Adipocyte (in vitro differentiated cells): ENCODE measurements around the gene MEIOB.
A peak's percentile ranks its signal among the peaks of the same experiment; 100 is the strongest.

Source experiments
- DNase-seq: peaks from one replicate; pipeline ENCODE4 v3.0.0-alpha.2; 2015; ENCODE audit warnings: low read depth
- H3K27me3 ChIP-seq: replicated peaks from 2 replicates; pipeline ENCODE4 v1.7.0; 2013; ENCODE audit warnings: mild to moderate bottlenecking, low read length, moderate library complexity; ENCODE audit not compliant: control insufficient read depth, insufficient read depth
- H3K36me3 ChIP-seq: 2 replicates; pipeline ENCODE4 v1.7.0; 2013; ENCODE audit warnings: low read length, mild to moderate bottlenecking, moderate library complexity; ENCODE audit not compliant: control insufficient read depth, insufficient read depth, severe bottlenecking
- H3K4me1 ChIP-seq: 2 replicates; pipeline ENCODE4 v1.7.0; 2013; ENCODE audit warnings: mild to moderate bottlenecking, low read length, moderate library complexity; ENCODE audit not compliant: control insufficient read depth, insufficient read depth
- H3K4me3 ChIP-seq: 2 replicates; pipeline ENCODE4 v1.7.0; 2013; ENCODE audit warnings: mild to moderate bottlenecking, low read length, moderate library complexity
- H3K9ac ChIP-seq: 2 replicates; pipeline ENCODE4 v1.7.0; 2013; ENCODE audit warnings: mild to moderate bottlenecking, low read length, moderate library complexity
- H3K9me3 ChIP-seq: 2 replicates; pipeline ENCODE4 v1.7.0; 2013; ENCODE audit warnings: mild to moderate bottlenecking, low read length, moderate library complexity; ENCODE audit not compliant: control insufficient read depth

Gene MEIOB

GRCh38 chr16:1874854-1875253 is 2.9 kb upstream of the MEIOB start:
- Histone ChIP-seq H3K4me1 (peaks cover 8% of the 10 kb centered on the region), H3K9me3 (no peaks in the 10 kb centered on the region), H3K36me3 (no peaks in the 10 kb centered on the region), H3K9ac (no peak overlapping the region), H3K27me3 (peaks cover 35% of the 10 kb centered on the region), H3K4me3 (no peak overlapping the region)
- DNase-seq, result no peak

GRCh38 chr16:1870365-1871082 is 1.4 kb downstream of the MEIOB start:
- H3K27me3 ChIP-seq, result peaks cover 14% of the 10 kb centered on the region
- no peaks in the 10 kb centered on the region for H3K9me3 ChIP-seq
- peaks cover 8% of the 10 kb centered on the region for H3K4me1 ChIP-seq
- no peak overlapping the region for H3K4me3 ChIP-seq
- no peaks in the 10 kb centered on the region for H3K36me3 ChIP-seq
- no peak overlapping the region for H3K9ac ChIP-seq
- peak; percentile 58 for DNase-seq

GRCh38 chr16:1865902-1866690 is 5.9 kb downstream of the MEIOB start:
- DNase-seq, result no peak
- H3K4me1 ChIP-seq, result peaks cover 8% of the 10 kb centered on the region
- no peak overlapping the region for H3K4me3 ChIP-seq
- no peak overlapping the region for H3K9ac ChIP-seq
- no peaks in the 10 kb centered on the region for H3K36me3 ChIP-seq
- no peaks in the 10 kb centered on the region for H3K9me3 ChIP-seq
- peaks cover 22% of the 10 kb centered on the region for H3K27me3 ChIP-seq

- no peaks in the 10 kb centered on the region for H3K36me3 ChIP-seq
- DNase-seq, result peak; percentile 78
- no peak overlapping the region for H3K9ac ChIP-seq
- H3K27me3 ChIP-seq, result peaks cover 42% of the 10 kb centered on the region
- H3K4me3 ChIP-seq, result no peak overlapping the region
- H3K4me1 ChIP-seq, result no peaks in the 10 kb centered on the region
- no peaks in the 10 kb centered on the region for H3K9me3 ChIP-seq
Measured at GRCh38 chr16:1863681-1864460, 8.1 kb downstream of the MEIOB start.

- H3K9me3 ChIP-seq, result no peaks in the 10 kb centered on the region
- H3K9ac ChIP-seq, result no peak overlapping the region
- H3K36me3 ChIP-seq, result no peaks in the 10 kb centered on the region
- no peaks in the 10 kb centered on the region for H3K4me1 ChIP-seq
- H3K4me3 ChIP-seq, result no peak overlapping the region
- DNase-seq, result no peak
- H3K27me3 ChIP-seq, result peaks cover 57% of the 10 kb centered on the region
Measured at GRCh38 chr16:1862394-1862793, 9.6 kb downstream of the MEIOB start.

- Histone ChIP-seq H3K36me3 (no peaks in the 10 kb centered on the region), H3K9ac (no peak overlapping the region), H3K4me1 (no peaks in the 10 kb centered on the region), H3K27me3 (peaks cover 63% of the 10 kb centered on the region), H3K4me3 (no peak overlapping the region), H3K9me3 (no peaks in the 10 kb centered on the region)
- DNase-seq, result no peak
Measured at GRCh38 chr16:1861730-1862129, 10.2 kb downstream of the MEIOB start.

- H3K4me3 ChIP-seq, result no peak overlapping the region
- H3K4me1 ChIP-seq, result no peaks in the 10 kb centered on the region
- no peaks in the 10 kb centered on the region for H3K9me3 ChIP-seq
- H3K36me3 ChIP-seq, result no peaks in the 10 kb centered on the region
- H3K27me3 ChIP-seq, result peaks cover 64% of the 10 kb centered on the region
- no peak for DNase-seq
- no peak overlapping the region for H3K9ac ChIP-seq
Measured at GRCh38 chr16:1859650-1860049, 12.3 kb downstream of the MEIOB start.

- no peak overlapping the region for H3K4me3 ChIP-seq
- H3K27me3 ChIP-seq, result peaks cover 73% of the 10 kb centered on the region
- no peaks in the 10 kb centered on the region for H3K36me3 ChIP-seq
- H3K4me1 ChIP-seq, result no peaks in the 10 kb centered on the region
- H3K9ac ChIP-seq, result no peak overlapping the region
- no peak for DNase-seq
- no peaks in the 10 kb centered on the region for H3K9me3 ChIP-seq
Measured at GRCh38 chr16:1858189-1858865, 13.6 kb downstream of the MEIOB start.

- no peak overlapping the region for H3K4me3 ChIP-seq
- H3K36me3 ChIP-seq, result no peaks in the 10 kb centered on the region
- no peak for DNase-seq
- H3K27me3 ChIP-seq, result peaks cover 70% of the 10 kb centered on the region
- no peaks in the 10 kb centered on the region for H3K9me3 ChIP-seq
- H3K4me1 ChIP-seq, result no peaks in the 10 kb centered on the region
- no peak overlapping the region for H3K9ac ChIP-seq
Measured at GRCh38 chr16:1857433-1858097, 14.4 kb downstream of the MEIOB start.

GRCh38 chr16:1851793-1852192 is 20.2 kb downstream of the MEIOB start:
- no peaks in the 10 kb centered on the region for H3K9me3 ChIP-seq
- peaks cover 39% of the 10 kb centered on the region for H3K27me3 ChIP-seq
- DNase-seq, result no peak
- H3K4me3 ChIP-seq, result no peak overlapping the region
- no peak overlapping the region for H3K9ac ChIP-seq
- no peaks in the 10 kb centered on the region for H3K36me3 ChIP-seq
- no peaks in the 10 kb centered on the region for H3K4me1 ChIP-seq
